ENCODE measurements around the gene GLDN. TPM values are rescaled to one million over a fixed set of nuclear protein-coding genes. Genes with fewer than 3 reads are reported as not detected.

Gene GLDN
- total RNA-seq, result not detected

DNA sequence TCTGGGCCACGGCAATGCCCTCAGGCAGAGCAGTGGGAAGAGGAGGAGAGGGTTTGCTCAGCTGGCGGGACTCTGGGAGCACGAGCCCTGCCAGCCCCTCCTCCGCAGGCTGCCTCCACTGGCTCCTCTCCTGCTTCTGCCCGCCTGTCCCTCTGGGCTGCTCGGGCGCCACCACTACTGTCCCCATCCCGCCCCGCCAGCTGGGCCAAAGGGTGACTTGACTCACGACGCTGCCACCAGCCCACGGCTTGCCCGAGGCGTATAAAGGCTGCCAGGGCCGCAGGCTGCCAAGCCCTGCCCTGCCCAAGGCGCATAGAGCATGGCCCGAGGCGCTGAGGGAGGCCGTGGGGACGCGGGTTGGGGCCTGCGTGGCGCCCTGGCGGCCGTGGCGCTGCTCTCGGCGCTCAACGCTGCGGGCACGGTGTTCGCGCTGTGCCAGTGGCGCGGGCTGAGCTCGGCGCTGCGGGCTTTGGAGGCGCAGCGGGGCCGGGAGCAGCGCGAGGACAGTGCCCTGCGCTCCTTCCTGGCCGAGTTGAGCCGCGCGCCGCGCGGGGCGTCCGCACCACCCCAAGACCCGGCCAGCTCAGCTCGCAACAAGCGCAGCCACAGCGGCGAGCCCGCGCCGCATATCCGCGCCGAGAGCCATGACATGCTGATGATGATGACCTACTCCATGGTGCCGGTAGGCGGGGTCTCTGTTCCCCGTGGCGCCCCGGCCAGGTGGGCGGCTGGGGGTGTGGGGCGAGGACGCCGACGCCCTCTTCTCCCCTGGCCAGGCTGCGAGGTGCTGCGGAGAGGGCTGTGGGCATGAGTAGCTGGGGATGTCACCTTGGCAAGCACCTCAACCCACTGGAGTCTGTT is at the start of gene GLDN:
Gene GLDN (plus strand): TSS at position 290 of the 861 bp plus-strand sequence. CDS start 30 bp downstream, at position 320.
- Mint-ChIP-seq H3K4me1 (ENCODE audit: low read depth) (no peaks in the 10 kb centered on the region), H3K36me3 (ENCODE audit: insufficient read depth in 2 of 2) (no peaks in the 10 kb centered on the region), H3K27ac (no peak within 1 kb of the TSS), H3K4me3 (peak within 1 kb of the TSS in 1 of 2 donors; percentile 8), H3K9me3 (peaks cover 0 to 2% of the 10 kb centered on the region in 2 donors), H3K27me3 (ENCODE audit: low read depth) (peaks cover 23% of the 10 kb centered on the region)
- ATAC-seq (replicated peaks in 1 of 2), result peak in 1 of 2 donors; percentile 11
- DNase-seq, result no peak

DNA sequence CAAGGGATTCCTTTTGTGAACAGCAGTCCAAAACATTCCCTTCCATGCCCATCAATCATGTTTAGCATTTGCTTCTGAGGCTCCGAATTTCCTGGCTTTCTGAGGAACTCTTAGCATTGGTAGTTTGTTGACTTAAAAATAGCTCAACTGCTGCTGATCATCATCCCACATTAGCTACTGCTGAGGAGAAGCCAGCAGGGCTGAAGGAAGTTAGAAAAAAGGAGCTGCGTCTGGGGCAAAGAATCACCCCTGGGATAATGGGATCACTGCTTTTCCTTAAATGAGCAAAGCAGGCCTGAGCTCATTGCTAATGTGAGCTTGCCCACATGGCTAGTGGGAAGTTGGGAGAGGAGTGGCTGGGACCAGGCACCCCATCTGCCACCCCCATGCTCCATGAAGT is 42.8 kb upstream of the GLDN start:
- H3K4me3 Mint-ChIP-seq, result no peak overlapping the region
- no peak for ATAC-seq (replicated peaks in 1 of 2)

GRCh38 chr15:51299187-51300015 is 42.1 kb upstream of the GLDN start:
- no peak for DNase-seq
- Mint-ChIP-seq H3K4me1 (ENCODE audit: low read depth) (no peaks in the 10 kb centered on the region), H3K9me3 (no peaks in the 10 kb centered on the region), H3K36me3 (ENCODE audit: insufficient read depth in 2 of 2) (no peaks in the 10 kb centered on the region), H3K27ac (no peak overlapping the region), H3K27me3 (ENCODE audit: low read depth) (peaks cover 20% of the 10 kb centered on the region), H3K4me3 (no peak overlapping the region)
- ATAC-seq (replicated peaks in 1 of 2), result no peak

More for the DNA sequence above, 42.8 kb upstream of the GLDN start:
- Mint-ChIP-seq H3K4me1 (ENCODE audit: low read depth) (no peaks in the 10 kb centered on the region), H3K9me3 (no peaks in the 10 kb centered on the region), H3K36me3 (ENCODE audit: insufficient read depth in 2 of 2) (no peaks in the 10 kb centered on the region), H3K27ac (no peak overlapping the region), H3K27me3 (ENCODE audit: low read depth) (peaks cover 18% of the 10 kb centered on the region)
- no peak for DNase-seq

- H3K27me3 Mint-ChIP-seq (ENCODE audit: low read depth), result peaks cover 20% of the 10 kb centered on the region
These were observed 39.0 kb upstream of the GLDN start for GRCh38 chr15:51302480-51302879.

DNA sequence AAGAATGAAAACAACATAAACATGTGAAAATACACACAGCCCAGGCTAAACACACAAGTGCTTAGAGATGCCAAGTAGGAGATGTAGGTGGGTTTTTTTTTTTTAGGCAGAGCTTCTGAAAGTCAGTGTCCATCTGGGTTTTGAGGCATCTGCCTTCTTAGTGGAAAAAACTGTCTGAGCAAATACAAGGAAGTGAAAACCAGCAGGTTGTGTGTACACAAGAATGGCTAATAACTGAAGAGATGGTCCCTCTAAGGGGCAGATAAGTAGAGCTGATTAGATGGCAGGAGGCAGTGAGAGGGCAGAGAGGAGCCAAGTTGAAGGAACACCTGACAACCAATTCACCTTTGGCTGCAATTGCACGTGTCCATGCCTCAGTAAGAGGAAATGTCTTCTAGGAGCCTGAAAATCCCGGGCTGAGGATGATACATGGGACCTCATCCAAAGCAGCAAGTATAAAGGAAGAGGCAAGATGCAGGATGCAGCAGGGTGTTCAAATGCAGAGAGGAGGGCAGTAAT is 37.9 kb upstream of the GLDN start:
- no peak overlapping the region for H3K27ac Mint-ChIP-seq
- no peaks in the 10 kb centered on the region for H3K4me1 Mint-ChIP-seq (ENCODE audit: low read depth)
- no peaks in the 10 kb centered on the region for H3K36me3 Mint-ChIP-seq (ENCODE audit: insufficient read depth in 2 of 2)
- no peak overlapping the region for H3K4me3 Mint-ChIP-seq
- H3K27me3 Mint-ChIP-seq (ENCODE audit: low read depth), result peaks cover 20% of the 10 kb centered on the region
- no peaks in the 10 kb centered on the region for H3K9me3 Mint-ChIP-seq
- DNase-seq, result no peak
- no peak for ATAC-seq (replicated peaks in 1 of 2)

More at GRCh38 chr15:51302480-51302879, 39.0 kb upstream of the GLDN start:
- H3K4me1 Mint-ChIP-seq (ENCODE audit: low read depth), result no peaks in the 10 kb centered on the region
- ATAC-seq (replicated peaks in 1 of 2), result no peak
- no peak for DNase-seq
- H3K36me3 Mint-ChIP-seq (ENCODE audit: insufficient read depth in 2 of 2), result no peaks in the 10 kb centered on the region
- no peak overlapping the region for H3K4me3 Mint-ChIP-seq
- H3K9me3 Mint-ChIP-seq, result no peaks in the 10 kb centered on the region
- H3K27ac Mint-ChIP-seq, result no peak overlapping the region

- ATAC-seq (replicated peaks in 1 of 2) (no peak), DNase-seq (no peak)
- Mint-ChIP-seq H3K27me3 (ENCODE audit: low read depth) (peaks cover 15% of the 10 kb centered on the region), H3K36me3 (ENCODE audit: insufficient read depth in 2 of 2) (no peaks in the 10 kb centered on the region), H3K27ac (no peak overlapping the region), H3K9me3 (no peaks in the 10 kb centered on the region), H3K4me3 (no peak overlapping the region), H3K4me1 (ENCODE audit: low read depth) (no peaks in the 10 kb centered on the region)
These were observed 34.1 kb upstream of the GLDN start for GRCh38 chr15:51307325-51307724.

DNA sequence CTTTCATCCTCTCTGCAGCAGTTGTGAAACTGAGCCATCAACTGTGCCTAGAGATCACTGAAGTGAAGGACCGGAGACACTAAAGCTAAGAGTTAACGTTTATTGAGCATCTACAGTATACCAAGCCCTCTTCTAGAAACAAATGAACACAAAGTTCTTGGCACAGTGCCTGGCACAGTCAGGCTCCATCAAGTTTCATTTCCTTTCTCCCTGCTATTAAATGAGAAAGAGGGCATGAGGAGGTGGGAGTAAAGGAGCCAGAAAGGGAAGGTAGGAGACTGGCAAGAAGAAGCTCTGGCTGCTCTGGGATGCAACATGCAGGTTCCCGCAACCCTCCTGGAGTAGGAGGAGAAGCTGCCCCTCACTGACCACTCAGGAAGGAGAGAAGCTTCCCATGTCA is 33.6 kb upstream of the GLDN start:
- H3K27ac Mint-ChIP-seq, result no peak overlapping the region
- no peaks in the 10 kb centered on the region for H3K4me1 Mint-ChIP-seq (ENCODE audit: low read depth)
- DNase-seq, result no peak
- no peaks in the 10 kb centered on the region for H3K36me3 Mint-ChIP-seq (ENCODE audit: insufficient read depth in 2 of 2)
- no peak for ATAC-seq (replicated peaks in 1 of 2)
- no peak overlapping the region for H3K4me3 Mint-ChIP-seq
- peaks cover 10% of the 10 kb centered on the region for H3K27me3 Mint-ChIP-seq (ENCODE audit: low read depth)
- H3K9me3 Mint-ChIP-seq, result no peaks in the 10 kb centered on the region

DNA sequence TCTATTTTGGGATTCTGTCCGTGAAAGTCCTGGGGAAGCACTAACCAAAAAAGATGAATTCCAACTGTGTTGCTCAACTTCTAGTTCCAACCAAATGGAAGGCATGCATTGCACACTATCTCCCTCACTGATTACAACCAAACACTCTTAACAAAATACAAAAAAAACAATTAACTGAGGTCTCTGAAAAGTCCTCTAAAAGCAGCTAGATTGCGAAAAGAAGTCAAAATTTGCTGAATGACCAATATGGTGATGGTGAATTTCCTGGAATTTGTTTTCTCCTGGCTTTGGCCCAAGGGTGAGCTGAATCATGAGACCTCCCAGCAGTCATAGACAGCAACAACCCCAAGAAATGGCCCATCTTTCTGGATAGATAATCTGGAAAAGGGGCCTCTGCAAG is 31.4 kb upstream of the GLDN start:
- ATAC-seq (replicated peaks in 1 of 2) (no peak), DNase-seq (no peak)
- Mint-ChIP-seq H3K9me3 (no peaks in the 10 kb centered on the region), H3K4me1 (ENCODE audit: low read depth) (no peaks in the 10 kb centered on the region), H3K4me3 (no peak overlapping the region), H3K27ac (no peak overlapping the region), H3K27me3 (ENCODE audit: low read depth) (no peaks in the 10 kb centered on the region), H3K36me3 (ENCODE audit: insufficient read depth in 2 of 2) (no peaks in the 10 kb centered on the region)

DNA sequence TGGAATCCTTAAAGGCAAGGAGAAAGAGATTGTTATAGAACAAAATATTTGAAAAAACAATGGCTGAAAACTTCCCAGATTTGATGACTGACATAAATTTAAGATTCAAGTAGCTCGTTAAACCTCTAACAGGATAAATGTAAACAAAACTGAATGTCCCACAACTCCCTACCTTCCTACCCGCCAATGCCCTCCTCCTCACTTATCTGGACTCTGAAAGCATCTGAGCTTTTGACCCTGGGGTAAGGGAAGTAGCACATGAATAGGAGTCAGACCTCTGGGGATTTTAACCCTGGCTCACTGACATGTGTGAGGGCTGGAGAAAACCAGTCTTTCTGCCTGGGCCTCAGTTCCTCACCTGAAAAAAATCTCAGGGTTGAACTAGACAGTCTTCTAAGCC is 29.9 kb upstream of the GLDN start:
- Mint-ChIP-seq H3K27ac (no peak overlapping the region), H3K27me3 (ENCODE audit: low read depth) (no peaks in the 10 kb centered on the region), H3K36me3 (ENCODE audit: insufficient read depth in 2 of 2) (no peaks in the 10 kb centered on the region), H3K9me3 (no peaks in the 10 kb centered on the region), H3K4me1 (ENCODE audit: low read depth) (no peaks in the 10 kb centered on the region), H3K4me3 (no peak overlapping the region)
- ATAC-seq (replicated peaks in 1 of 2) (no peak), DNase-seq (no peak)

- Mint-ChIP-seq H3K27ac (no peak overlapping the region), H3K4me1 (ENCODE audit: low read depth) (no peaks in the 10 kb centered on the region), H3K27me3 (ENCODE audit: low read depth) (no peaks in the 10 kb centered on the region), H3K4me3 (no peak overlapping the region), H3K36me3 (ENCODE audit: insufficient read depth in 2 of 2) (no peaks in the 10 kb centered on the region), H3K9me3 (no peaks in the 10 kb centered on the region)
- no peak for DNase-seq
- ATAC-seq (replicated peaks in 1 of 2), result no peak
These were observed 29.0 kb upstream of the GLDN start for GRCh38 chr15:51312166-51313073.

- Mint-ChIP-seq H3K4me3 (no peak overlapping the region), H3K36me3 (ENCODE audit: insufficient read depth in 2 of 2) (no peaks in the 10 kb centered on the region), H3K27ac (no peak overlapping the region), H3K4me1 (ENCODE audit: low read depth) (no peaks in the 10 kb centered on the region), H3K9me3 (no peaks in the 10 kb centered on the region), H3K27me3 (ENCODE audit: low read depth) (no peaks in the 10 kb centered on the region)
- no peak for DNase-seq
- peak in 1 of 2 donors; percentile 17 for ATAC-seq (replicated peaks in 1 of 2)
These were observed 28.4 kb upstream of the GLDN start for GRCh38 chr15:51313074-51313393.

DNA sequence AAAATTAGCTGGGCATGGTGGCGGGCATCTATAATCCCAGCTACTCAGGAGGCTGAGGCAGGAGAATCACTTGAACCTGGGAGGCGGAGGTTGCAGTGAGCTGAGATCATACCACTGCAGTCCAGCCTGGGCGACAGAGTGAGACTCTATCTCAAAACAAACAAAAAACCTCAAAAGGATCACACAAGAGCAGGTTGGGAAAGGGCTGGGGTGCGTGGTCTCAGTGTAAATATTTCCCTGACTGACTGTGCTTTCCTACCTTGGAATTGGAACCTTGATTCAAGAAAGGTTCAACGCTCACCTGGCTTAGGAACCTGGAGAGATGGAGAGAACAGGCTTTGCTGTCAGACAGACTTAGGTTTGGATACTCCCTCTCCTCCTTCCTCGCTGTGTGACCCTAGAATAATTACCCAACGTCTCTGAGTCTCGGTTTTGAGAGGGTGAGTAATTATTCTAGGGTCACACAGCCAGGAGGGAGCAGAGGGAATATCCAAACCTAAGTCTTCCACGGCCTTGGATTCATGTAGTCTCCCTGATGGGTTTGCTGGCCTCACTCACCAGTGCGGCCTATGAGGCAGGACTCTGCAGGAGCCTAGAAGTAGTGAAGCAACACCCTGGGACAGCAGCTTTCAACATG is 27.7 kb upstream of the GLDN start:
- no peak overlapping the region for H3K27ac Mint-ChIP-seq
- DNase-seq (no peak), ATAC-seq (replicated peaks in 1 of 2) (no peak)
- H3K36me3 Mint-ChIP-seq (ENCODE audit: insufficient read depth in 2 of 2), result no peaks in the 10 kb centered on the region
- H3K27me3 Mint-ChIP-seq (ENCODE audit: low read depth), result no peaks in the 10 kb centered on the region
- no peaks in the 10 kb centered on the region for H3K4me1 Mint-ChIP-seq (ENCODE audit: low read depth)
- no peaks in the 10 kb centered on the region for H3K9me3 Mint-ChIP-seq
- no peak overlapping the region for H3K4me3 Mint-ChIP-seq

Data from activated T-cell treated with anti-CD3 and anti-CD28 coated beads, Interleukin-2, amount 50 U/mL, for 72 hours (primary cell).